Peyer's patch (tissue), 4 donors: ENCODE measurements around the gene NAV2. TPM values are rescaled to one million over a fixed set of nuclear protein-coding genes. Genes with fewer than 3 reads are reported as not detected.

Experiments
- DNase-seq, 3 donors: peaks; one replicate each; pipeline ENCODE4 v3.0.0-alpha.2; 2017 to 2019
- H3K27ac ChIP-seq, 4 donors: fragments of 200-600 bp; sonication (generic); one replicate each; pipeline ENCODE4 v1.5.1; 2016 to 2019
- H3K27me3 ChIP-seq, 2 donors: fragments of 200-600 bp; sonication (generic); one replicate each; pipeline ENCODE4 v1.5.1; 2019
- H3K36me3 ChIP-seq, 3 donors: fragments of 200-600 bp; sonication (generic); one replicate each; pipeline ENCODE4 v1.5.1; 2016 to 2019
- H3K4me1 ChIP-seq, 4 donors: fragments of 200-600 bp; sonication (generic); one replicate each; pipeline ENCODE4 v1.5.1; 2016 to 2019
- H3K4me3 ChIP-seq, 4 donors: fragments of 200-600 bp; sonication (generic); 1 replicate in 3 of 4; 2 replicates in 1 of 4; pipeline ENCODE4 v1.5.1; 2016 to 2019; ENCODE audit warnings: mild to moderate bottlenecking in 1 of 4
- H3K9me3 ChIP-seq, 4 donors: fragments of 200-600 bp; sonication (generic); one replicate each; pipeline ENCODE4 v1.5.1; 2016 to 2019; ENCODE audit warnings: mild to moderate bottlenecking in 1 of 4
- CTCF ChIP-seq, 6 experiments: fragments of 450-650 bp in 4 of 6; fragments of 200-600 bp in 2 of 6; sonication (generic) in 1 of 6; IDR thresholded peaks; one replicate each; pipeline ENCODE4 v1.5.1; 2017 to 2019; ENCODE audit warnings: antibody characterized with exemption in 6 of 6, mild to moderate bottlenecking in 3 of 6, moderate library complexity in 1 of 6
- POLR2A ChIP-seq, 2 donors: fragments of 450-650 bp; IDR thresholded peaks; one replicate each; pipeline ENCODE4 v1.5.1; 2017; ENCODE audit warnings: antibody characterized with exemption in 2 of 2, mild to moderate bottlenecking in 2 of 2, moderate library complexity in 2 of 2
- total RNA-seq, 4 donors: library from RNA; depleted of rRNA; stranded (reverse); fragments of >200 nt; gene quantifications; one replicate each; pipeline ENCODE4 v1.1.0, GENCODE V29; 2016

The NAV2 gene
- total RNA-seq, 4 donors from 2014 or later: 6.0 to 48.7 (median 20.1) TPM

DNA sequence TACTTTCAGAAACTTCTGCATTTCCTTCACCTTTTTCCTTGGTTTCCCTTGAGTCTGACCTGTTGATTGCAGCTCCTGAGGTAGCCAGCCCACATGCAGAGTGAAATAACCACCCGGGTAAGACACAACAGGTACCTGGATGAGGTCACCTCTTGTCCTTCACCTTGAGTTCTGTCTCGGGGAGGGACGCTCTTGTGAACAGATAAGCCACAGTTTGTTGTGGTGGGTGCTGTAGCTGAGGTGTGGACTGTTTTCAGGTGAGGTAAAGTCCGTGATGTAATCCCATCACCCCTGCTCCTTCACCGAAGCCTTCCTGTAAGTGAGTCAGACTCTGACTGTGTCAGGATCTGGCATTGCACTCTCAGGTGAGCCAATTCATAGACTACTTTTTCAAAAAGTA lies 183.1 kb downstream of the NAV2 start:
- TF ChIP-seq POLR2A (IDR thresholded peaks at IDR 0.05): no peak
- TF ChIP-seq CTCF (IDR thresholded peaks at IDR 0.05): no peak
- no peaks in the 10 kb centered on the region for H3K4me1 ChIP-seq
- H3K36me3 ChIP-seq: no peaks in the 10 kb centered on the region
- no peak overlapping the region for H3K4me3 ChIP-seq
- H3K27me3 ChIP-seq: no peaks in the 10 kb centered on the region
- H3K9me3 ChIP-seq: no peaks in the 10 kb centered on the region
- no peak overlapping the region for H3K27ac ChIP-seq
- DNase-seq: no peak

GRCh38 chr11:19903620-19904069 lies 191.0 kb downstream of the NAV2 start:
- H3K27me3 ChIP-seq: no peaks in the 10 kb centered on the region
- no peak overlapping the region for H3K27ac ChIP-seq
- no peaks in the 10 kb centered on the region for H3K4me1 ChIP-seq
- no peaks in the 10 kb centered on the region for H3K36me3 ChIP-seq
- TF ChIP-seq POLR2A (IDR thresholded peaks at IDR 0.05) (no peak), CTCF (IDR thresholded peaks at IDR 0.05) (peak in 5 of 6 experiments; percentile 4 to 85 (median 81))
- H3K9me3 ChIP-seq: no peaks in the 10 kb centered on the region
- peak; percentile 46 to 87 (median 67) for DNase-seq
- H3K4me3 ChIP-seq: no peak overlapping the region

DNA sequence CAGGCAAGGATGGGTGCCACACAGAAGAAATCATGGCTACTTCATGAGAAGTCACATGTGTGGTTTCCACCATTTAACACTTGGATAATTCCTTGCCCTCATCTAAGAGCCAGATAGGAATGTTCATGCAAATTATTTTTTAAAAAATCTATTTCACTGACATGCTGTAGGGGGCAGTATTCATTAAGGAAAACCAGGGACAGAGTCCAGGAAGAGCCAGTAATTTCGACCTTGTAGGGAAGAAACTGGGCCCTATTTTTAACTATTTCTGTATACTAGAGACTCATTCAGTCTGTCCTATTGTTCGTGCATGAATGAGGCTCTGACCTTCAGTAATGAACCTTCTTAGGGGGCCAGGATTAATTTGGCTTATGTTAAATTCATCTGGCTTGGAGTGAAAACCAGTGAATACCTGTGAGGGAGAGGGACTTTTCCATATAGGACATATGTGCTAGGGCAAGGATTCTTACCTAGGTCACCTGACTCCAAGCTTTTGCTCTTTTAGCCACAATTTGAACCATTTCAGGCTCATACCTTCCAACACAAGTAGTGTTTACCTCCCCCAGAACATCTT lies 192.7 kb downstream of the NAV2 start:
- no peak for TF ChIP-seq POLR2A (IDR thresholded peaks at IDR 0.05)
- TF ChIP-seq CTCF (IDR thresholded peaks at IDR 0.05): peak in 4 of 6 experiments; percentile 32 to 57 (median 54)
- H3K27me3 ChIP-seq: no peaks in the 10 kb centered on the region
- no peak overlapping the region for H3K4me3 ChIP-seq
- H3K4me1 ChIP-seq: no peaks in the 10 kb centered on the region
- H3K9me3 ChIP-seq: no peaks in the 10 kb centered on the region
- H3K27ac ChIP-seq: no peak overlapping the region
- H3K36me3 ChIP-seq: no peaks in the 10 kb centered on the region
- no peak for DNase-seq

- Histone ChIP-seq H3K36me3 (no peaks in the 10 kb centered on the region), H3K4me3 (no peak overlapping the region), H3K9me3 (no peaks in the 10 kb centered on the region), H3K4me1 (no peaks in the 10 kb centered on the region), H3K27me3 (no peaks in the 10 kb centered on the region), H3K27ac (no peak overlapping the region)
- no peak for TF ChIP-seq CTCF (IDR thresholded peaks at IDR 0.05)
- no peak for TF ChIP-seq POLR2A (IDR thresholded peaks at IDR 0.05)
- DNase-seq: no peak
Observed at GRCh38 chr11:19906126-19906525, 193.5 kb downstream of the NAV2 start.

GRCh38 chr11:19907008-19907579 lies 194.5 kb downstream of the NAV2 start:
- H3K36me3 ChIP-seq: no peaks in the 10 kb centered on the region
- no peak for DNase-seq
- no peaks in the 10 kb centered on the region for H3K9me3 ChIP-seq
- no peaks in the 10 kb centered on the region for H3K4me1 ChIP-seq
- H3K4me3 ChIP-seq: no peak overlapping the region
- H3K27me3 ChIP-seq: no peaks in the 10 kb centered on the region
- no peak overlapping the region for H3K27ac ChIP-seq
- no peak for TF ChIP-seq POLR2A (IDR thresholded peaks at IDR 0.05)
- no peak for TF ChIP-seq CTCF (IDR thresholded peaks at IDR 0.05)
